GM21528 (cell line): ENCODE measurements around the gene LONP1.
"Not testable (repeated sequence)": the region's sequence is repeated elsewhere in the genome, so short reads cannot be mapped to it uniquely, and the experiment has no call there.

ENCODE experiments used
- ATAC-seq: cut with Tn5 transposase; IDR thresholded peaks from one replicate; pipeline ENCODE4 v1.9.1; 2021; ENCODE audit warnings: mild to moderate bottlenecking, moderate library complexity; ENCODE audit not compliant: unreplicated experiment, low FRiP score

LONP1 gene

GRCh38 chr19:5694167-5694955 is 25.6 kb downstream of the LONP1 start:
- no peak for ATAC-seq

DNA sequence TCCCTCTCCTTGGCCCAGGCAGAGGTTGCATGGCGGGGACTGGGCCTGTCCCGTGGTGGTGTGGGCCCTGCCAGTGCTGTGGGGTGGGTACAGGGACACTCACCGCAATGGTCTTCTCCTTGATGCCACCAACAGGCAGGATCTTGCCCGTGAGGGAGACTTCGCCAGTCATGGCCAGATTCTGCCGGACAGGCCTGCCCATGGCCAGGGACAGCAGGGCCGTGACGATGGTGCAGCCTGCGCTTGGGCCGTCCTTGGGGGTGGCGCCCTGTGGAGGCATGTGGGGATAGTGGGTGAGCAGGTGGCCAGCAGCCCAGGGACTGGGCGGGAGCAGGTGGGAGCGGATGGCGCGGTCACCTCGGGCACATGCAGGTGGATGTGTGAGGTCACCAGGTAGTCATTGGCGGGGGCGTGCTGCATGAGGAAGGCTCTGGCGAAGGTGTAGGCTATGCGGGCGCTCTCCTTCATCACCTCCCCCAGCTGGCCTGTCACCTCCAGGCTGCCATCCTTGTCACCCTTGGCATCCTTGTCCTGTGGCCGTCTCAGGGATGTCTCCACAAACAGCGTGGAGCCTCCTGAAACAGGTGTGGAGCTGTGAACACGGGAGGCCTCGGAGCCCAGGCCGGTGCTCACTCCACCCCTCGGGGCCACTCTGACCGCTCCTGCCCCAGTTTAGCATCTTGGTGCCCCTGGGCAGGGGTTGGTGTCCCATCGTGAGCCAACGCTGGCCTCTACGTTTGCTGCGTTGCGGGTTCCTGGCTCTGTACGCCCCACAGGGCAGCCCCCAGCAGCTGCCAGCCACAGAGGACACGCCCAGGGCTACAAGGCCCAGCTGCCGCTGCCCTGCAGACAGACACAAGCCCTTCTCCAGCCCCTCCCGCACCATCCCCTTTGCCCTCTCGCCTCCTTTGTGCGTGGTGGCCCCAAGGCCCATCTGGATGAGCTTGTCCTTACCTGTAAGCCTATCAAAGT is 26.5 kb downstream of the LONP1 start:
- ATAC-seq = no peak

DNA sequence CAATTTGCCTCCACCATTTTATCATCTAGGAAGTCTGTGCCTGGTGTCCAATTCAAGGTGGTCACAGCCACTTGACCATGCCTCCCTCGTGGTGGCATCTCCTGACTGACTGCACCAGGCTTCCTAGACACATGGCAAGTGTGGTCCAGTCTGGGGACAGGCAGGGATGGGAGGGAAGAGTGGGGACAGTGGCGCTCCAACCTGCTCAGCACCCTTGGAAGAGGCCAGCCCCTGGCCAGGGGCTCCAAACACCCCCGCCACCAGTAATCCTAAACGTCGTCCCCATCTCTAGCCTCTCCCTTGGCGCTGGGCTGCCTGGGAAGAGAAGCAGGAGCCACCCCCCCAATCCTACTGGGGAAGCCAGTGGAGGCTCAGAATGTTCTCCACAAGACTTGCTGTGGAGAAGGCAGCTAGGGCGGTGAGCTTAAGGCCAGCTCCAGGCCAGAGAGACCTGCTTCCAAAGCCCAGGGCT is 27.2 kb downstream of the LONP1 start:
- no peak for ATAC-seq

GRCh38 chr19:5691822-5692722 is 27.9 kb downstream of the LONP1 start:
- no peak for ATAC-seq

- ATAC-seq = no peak
Measured at GRCh38 chr19:5690955-5691821, 28.8 kb downstream of the LONP1 start.

DNA sequence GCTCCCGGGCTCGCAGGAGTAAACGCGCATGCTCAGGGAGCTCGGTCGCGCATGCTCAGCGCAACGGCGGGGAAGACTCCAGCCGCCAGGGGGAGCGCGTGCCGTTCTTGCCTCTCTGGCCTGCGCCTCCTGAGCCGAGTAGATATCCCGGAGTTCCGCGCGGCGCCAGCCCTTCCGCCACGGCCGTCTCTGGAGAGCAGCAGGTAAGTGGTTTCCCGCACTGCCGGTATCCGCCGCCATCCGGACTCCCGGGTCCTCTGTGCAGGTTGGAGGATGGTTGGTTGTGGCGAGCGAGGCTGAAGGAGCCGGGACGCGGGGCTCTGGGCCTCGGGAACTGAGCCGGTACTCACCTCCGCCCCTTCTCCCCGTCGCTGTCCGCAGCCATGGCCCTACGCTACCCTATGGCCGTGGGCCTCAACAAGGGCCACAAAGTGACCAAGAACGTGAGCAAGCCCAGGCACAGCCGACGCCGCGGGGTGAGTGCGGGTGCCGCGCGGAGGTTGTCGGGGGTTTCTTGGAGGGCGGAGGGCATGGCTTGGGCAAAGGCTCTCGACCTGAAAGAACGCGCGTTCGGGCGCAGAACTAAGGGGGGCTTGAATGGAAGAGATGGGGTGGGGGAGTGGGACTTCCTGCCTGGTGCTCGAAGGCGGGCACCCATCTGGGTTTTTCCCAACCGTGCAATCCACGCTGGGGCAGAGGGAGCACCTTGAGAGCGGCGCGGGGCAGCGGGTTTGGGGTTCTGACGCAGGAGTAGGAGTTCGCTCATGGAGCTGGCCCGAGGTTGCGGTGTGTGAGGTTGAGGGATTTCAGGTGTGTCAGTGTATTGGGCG is 29.6 kb downstream of the LONP1 start, which contains the start of gene RPL36:
RPL36 (plus strand) TSS at position 171 of the 830 bp plus-strand sequence; CDS start at position 384, 213 bp downstream.
- ATAC-seq = peak; percentile 52

DNA sequence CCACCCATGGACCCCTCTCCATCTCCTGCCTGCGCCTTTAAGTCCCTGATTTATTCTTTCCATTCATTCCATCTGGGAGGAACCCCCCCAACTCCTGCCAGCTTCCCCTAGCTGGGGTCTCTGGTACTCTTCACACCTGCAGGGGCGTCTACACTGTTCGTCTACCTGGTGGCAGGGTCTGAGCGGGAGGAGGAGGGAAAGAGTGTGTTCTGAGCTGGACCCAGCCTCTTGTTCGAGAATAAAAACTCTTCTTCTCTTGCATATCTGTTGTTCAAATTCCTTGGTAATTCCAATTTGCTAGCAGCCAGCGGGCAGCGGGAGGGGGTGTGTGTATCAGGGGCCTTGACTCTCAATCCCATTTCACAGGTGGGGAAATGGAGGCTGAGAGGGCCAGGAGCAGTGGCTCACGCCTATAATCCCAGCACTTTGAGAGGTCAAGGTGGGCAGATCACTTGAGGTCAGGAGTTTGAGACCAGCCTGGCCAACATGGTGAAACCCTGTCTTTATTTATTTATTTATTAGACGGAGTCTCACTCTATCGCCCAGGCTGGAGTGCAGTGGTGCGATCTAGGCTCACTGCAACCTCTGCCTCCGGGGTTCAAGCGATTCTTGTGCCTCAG is 31.6 kb downstream of the LONP1 start:
- not testable (repeated sequence) for ATAC-seq

GRCh38 chr19:5687360-5688198 is 32.4 kb downstream of the LONP1 start:
- ATAC-seq = no peak

GRCh38 chr19:5686647-5687359 is 33.1 kb downstream of the LONP1 start:
- ATAC-seq = peak; percentile 43

DNA sequence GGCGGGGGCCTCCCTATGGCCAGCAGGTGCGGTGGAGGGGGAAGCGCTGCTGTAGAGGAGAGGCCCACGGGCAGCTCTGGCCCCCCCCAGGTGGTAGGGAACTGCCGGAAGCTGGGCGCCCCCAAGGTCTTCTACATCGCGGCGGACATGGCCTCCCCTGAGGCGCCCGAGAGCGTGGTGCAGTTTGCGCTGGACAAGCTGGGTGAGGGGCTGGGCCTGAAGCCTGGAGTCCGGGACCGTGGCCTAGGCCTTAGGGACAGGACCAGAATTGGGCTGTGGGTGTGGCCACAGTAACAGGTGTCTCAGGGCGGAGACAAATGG is 33.7 kb downstream of the LONP1 start:
- ATAC-seq = no peak

GRCh38 chr19:5684694-5685430 is 35.1 kb downstream of the LONP1 start:
- ATAC-seq = no peak

DNA sequence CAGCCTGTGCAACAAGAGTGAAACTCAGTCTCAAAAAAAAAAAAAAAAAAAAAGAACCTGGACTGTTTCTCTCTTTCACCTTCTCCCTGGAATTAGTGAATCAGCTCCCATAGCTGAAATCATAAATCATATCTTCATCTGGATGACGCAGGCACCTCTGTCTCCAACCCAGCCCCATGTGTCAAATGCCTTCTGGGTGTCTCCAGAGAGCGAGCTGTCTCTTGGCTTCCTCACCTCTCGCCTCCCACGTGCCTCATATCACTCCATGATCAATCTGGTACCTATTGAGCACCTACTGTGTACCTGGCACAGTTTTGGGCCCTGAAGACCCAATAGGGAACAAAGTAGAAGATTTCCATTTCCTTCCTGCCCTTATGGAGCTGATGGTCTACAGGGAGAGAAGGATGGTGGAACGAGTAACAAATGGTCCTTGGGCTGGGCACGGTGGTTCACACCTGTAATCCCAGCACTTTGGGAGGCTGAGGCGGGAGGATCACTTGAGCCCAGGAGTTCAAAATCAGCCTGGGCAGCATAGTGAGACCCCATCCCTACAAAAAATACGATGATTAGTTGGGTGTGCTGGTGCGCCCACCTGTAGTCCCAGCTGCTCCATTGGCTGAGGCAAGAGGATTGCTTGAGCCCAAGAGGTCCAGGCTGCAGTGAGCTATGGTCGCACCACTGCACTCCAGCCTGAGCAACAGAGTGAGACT is 36.6 kb downstream of the LONP1 start:
- no peak for ATAC-seq

- no peak for ATAC-seq
Measured at GRCh38 chr19:5682107-5682482, 37.9 kb downstream of the LONP1 start.

DNA sequence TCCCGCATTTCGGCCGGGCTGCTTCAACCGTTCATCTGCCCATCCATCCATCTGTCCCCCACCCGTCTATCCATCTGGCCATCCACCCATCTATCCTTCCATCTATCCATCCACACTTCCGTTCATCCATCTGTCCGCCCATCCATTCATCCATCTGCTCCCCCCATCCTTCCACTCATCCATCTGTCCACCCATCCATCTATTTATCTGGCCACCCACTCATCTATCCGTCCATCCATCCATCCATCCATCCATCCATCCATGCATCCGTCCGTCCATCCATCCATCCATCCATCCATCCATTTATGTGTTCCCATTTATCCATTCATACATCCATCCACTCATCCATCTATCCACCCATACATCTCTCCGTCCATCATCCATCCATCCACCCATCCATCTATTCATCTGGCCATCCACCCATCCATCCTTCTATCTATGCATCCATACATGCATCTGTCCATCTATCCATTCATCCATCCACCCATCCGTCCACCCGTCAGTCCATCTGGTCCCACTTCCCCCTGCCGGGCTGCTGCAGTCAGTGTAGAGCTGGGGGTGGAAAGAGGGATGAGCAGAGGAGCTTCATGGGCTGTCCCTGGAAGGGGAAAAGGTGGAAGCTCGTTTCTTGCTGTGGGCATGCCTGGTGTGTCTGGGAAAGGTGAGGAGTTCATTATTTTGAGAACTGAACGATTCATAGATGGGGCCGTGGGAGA is 38.4 kb downstream of the LONP1 start:
- ATAC-seq = no peak
